AG04449 (cell line): ENCODE measurements around the gene RSPO1.

ENCODE experiments used
- CTCF ChIA-PET: fragments of 350-600 bp; formaldehyde crosslinking; extraction: SDS; loops from one replicate; lab custom pipeline; 2021; ENCODE audit warnings: antibody characterized with exemption; lab: Yijun Ruan, JAX
- POLR2A ChIA-PET: fragments of 400-600, 350-600 bp; formaldehyde crosslinking; extraction: SDS; loops from one replicate; lab custom pipeline; 2020; ENCODE audit warnings: antibody characterized with exemption, inconsistent platforms; lab: Yijun Ruan, JAX
- DNase-seq: peaks from one replicate; pipeline ENCODE4 v3.0.0-alpha.2; 2010; ENCODE audit warnings: low read depth, low spot score
- H3K4me3 ChIP-seq: 2 replicates; pipeline ENCODE4 v1.5.1; 2011; ENCODE audit warnings: low read depth, mild to moderate bottlenecking, control low read depth, low read length
- CTCF ChIP-seq: IDR thresholded peaks from one replicate; pipeline ENCODE4 v1.5.1; 2011; ENCODE audit warnings: mild to moderate bottlenecking, moderate library complexity, low read length, control low read depth, inconsistent platforms; ENCODE audit not compliant: insufficient read depth; ENCODE audit errors: missing control alignments

The RSPO1 gene

DNA sequence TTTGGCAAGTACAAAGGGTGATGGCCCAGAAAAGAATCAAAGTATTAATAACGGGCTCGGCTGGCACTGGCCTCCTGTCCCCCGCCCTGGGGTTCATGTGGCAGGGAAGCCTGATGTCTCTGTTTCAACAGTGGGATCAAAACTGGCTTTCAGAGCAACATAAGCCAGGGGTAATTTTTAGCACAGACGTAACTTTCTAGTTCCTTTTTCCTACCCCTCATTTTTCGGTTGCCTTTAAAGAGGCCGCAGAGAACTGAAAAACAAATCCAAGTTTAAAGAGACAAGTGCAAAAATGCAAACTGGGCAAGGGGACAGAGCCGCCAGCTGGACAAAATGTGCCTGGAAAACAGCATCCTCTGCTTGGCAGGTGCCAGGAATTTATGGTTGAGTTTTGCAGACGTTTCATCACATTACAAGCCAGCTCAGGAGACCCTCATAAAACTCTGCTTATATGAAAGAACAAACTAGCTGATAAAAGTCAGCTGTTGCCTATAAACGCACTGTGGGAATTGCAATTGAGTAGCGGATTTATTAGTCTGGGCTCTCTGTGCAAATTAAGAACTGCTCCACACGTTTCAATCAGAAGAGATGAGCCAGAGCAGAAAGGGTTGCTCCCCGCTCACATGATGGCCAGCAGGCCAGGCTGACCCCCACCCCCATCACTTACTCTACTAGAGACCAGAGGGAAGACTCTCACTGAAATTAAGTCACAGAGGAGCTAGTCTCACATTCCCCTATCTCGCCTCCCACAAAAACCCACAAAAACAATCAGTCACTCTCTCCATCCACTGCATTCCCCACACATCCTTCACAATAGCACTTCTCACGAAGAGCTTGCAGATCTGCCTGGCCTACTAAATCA, 41.8 kb upstream of the RSPO1 start:
- H3K4me3 ChIP-seq = no peak overlapping the region
- POLR2A ChIA-PET = interaction anchor here (0.5 to 0.7 kb wide), 2 partner anchors 14 to 106 kb away, joined by 3 to 4 read pairs; a partner anchor contains a TSS
- no peak for TF ChIP-seq CTCF
- CTCF ChIA-PET = interaction anchor here (0.8 to 18.6 kb wide), 5 partner anchors 14 to 222 kb away, joined by 3 to 382 read pairs (median 3); partner anchors contain the start of genes CDCA8 and GNL2
- no peak for DNase-seq

DNA sequence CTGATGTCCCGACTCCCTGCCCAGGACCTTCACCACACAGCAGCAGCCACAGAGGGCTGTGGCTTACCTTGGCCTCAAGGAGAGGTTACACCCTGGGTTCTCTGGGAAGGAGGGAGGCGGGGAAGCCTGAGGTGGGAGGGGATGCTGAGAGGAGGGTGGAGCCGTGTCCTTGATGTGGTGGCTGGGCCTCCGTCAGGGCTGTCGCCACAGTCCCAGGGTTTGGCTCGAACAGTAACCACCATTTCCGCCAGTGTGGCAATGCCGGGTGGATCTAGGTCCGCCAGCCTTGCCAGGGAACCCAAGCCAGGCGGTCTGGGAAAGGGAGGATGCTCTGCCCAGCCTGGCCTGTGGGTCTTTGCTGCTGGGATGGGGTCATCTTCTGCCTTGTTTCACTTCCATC, 39.2 kb upstream of the RSPO1 start:
- ChIA-PET POLR2A (no interaction called here), CTCF (interaction anchor here (0.7 to 18.6 kb wide), 4 partner anchors 8 to 159 kb away, joined by 4 to 382 read pairs (median 12); partner anchors contain the start of gene GNL2)
- no peak for DNase-seq
- no peak overlapping the region for H3K4me3 ChIP-seq
- no peak for TF ChIP-seq CTCF

DNA sequence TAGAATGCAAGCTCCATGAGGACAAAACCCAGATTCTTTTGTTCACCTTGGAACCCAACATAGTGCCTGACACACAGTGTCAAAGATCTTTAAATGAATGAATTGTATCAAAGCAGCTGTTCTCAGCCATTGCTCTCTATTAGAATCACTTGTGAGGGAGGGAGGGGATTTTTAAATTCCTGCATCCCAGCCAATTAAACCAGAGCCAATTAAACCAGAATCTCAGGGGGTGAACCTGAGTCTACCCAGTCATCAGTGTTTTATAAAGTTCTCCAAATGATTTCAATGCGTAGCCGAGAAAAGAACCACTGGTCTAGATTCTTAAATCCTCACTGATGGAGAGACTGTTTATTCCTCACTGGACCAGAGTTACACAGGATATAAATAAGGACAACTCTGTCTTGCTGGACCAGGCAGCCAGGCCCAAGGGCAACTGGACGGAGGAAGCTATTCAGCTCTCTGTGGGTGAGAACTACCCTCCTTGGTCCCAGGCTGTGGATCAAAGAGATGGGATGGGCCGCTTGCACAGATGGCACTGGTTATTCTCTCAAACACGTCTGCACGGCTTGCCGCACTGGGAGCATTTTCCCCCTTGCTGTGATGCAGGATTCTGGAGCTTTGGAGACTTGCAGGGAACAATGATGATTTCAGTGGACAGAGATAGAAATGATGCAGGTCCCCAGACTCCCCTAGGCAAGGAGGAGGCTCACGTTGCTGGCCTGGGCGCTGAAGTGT, 37.6 kb upstream of the RSPO1 start:
- ChIA-PET POLR2A (no interaction called here), CTCF (interaction anchor here (3.5 to 18.6 kb wide), 2 partner anchors 10 to 70 kb away, joined by 21 to 382 read pairs; partner anchors contain the start of gene GNL2)
- H3K4me3 ChIP-seq = no peak overlapping the region
- DNase-seq = no peak
- TF ChIP-seq CTCF = no peak

DNA sequence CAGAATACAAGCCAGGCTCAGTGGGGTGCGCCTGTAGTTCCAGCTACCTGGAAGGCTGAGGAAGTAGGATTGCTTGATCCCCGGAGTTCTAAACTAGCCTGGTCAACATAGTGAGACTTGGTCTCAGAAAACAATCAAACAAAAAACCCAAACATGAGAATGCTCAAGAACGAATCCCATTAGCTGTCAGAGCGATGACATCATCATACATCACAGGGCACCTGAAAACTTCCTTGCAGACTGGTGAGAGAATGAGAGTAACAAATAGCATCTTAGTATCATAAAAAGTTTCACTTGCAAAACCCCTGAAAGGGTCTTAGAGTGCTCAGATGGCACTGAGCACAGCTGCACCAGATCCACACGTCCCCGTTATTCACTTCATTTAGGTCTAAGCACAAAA, 36.6 kb upstream of the RSPO1 start:
- no peak for TF ChIP-seq CTCF
- H3K4me3 ChIP-seq = no peak overlapping the region
- DNase-seq = no peak
- CTCF ChIA-PET = interaction anchor here (3.5 to 18.6 kb wide), 2 partner anchors 11 to 69 kb away, joined by 21 to 382 read pairs; partner anchors contain the start of gene GNL2
- POLR2A ChIA-PET = no interaction called here

- no peak for TF ChIP-seq CTCF
- H3K4me3 ChIP-seq = no peak overlapping the region
- ChIA-PET POLR2A (no interaction called here), CTCF (interaction anchor here (18.6 kb wide), 1 partner anchor 68 kb away, joined by 382 read pairs; the partner anchor contains the start of gene GNL2)
- DNase-seq = no peak
These were observed 35.4 kb upstream of the RSPO1 start for GRCh38 chr1:37670133-37670532.
